GM18873 (cell line): Measurements from ENCODE around the gene JMJD4.

Experiments
- ATAC-seq: cut with Tn5 transposase; IDR thresholded peaks from one replicate; pipeline ENCODE4 v1.9.1; 2021; ENCODE audit warnings: mild to moderate bottlenecking, moderate library complexity, moderate number of reproducible peaks; ENCODE audit not compliant: unreplicated experiment, low FRiP score

JMJD4 gene

DNA sequence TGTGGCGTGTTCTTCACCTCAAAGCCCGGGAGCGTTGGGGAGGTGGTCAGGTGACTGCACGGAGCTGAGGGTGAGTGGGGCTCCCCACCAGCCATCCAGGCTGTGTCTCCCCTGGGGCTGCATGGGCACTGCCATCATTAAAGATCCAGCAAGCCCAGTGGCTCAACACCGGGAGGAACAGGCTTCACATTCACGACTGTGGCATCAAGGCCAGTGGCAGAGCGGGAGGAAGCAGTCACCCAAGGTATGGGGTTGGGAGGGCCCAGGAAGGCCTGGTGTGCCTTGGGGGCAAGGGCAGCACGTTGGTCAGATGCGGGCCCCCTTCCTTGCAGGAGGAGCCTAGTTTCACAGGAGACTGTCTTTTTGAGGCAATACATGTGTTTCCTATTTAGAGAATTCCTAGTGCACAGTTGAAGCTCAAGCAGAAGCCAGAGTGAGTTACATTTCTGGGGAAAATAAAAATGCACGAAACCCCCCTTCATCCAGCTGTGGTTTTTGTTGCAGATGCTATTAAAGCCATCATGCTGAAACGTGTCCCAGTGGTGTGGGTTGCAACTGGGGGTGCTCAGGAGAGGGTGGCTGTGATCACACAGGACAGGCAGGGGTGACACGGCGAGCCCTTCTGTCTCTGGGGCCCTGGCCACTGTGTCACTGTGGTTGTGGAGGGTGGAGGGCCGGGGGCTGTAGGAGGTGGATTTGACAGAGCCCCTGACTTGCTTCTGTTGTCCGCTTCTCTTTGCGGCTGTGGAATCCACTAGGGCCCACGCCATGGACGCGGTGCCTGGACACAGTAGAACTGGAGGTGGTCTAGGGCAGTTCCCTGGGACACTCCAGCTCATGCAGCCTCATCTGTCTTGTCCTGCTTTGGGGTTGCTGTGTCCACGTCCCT is 34.2 kb upstream of the JMJD4 start:
- no peak for ATAC-seq

DNA sequence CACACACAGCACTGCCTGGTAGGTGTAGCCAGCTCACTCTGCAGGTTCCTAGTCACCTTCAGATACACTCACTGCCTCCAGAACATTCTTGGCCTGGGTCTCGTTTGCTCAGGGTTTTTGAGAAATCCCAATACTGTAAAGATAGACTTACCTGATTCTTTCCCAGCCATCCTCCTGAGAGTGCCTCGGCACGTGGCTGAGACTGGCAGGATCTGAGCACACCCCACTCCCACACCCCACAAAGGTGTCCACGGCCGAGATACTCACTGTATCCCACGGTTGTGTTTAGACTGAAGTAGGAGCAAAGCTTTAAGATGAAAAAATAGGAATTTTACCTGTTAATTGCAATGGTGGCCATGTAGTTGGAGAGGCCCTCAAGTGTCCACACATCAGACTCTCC is 33.5 kb upstream of the JMJD4 start:
- ATAC-seq = no peak

DNA sequence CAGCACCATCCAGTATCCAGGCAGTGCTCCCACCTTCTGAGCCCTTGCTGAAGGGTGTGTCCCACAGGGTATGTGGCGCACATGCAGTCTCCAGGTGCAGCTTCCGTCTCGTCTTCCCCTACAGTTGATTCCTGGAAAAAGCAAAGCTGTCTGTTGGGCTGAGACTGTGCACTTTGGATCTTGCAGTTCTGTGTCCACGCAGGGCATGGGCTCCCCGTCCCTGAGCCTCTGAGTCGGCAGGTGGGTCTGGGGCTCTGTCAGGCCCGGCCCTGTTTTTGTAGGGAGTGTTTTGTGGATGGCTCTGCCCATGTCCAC is 33.0 kb upstream of the JMJD4 start:
- ATAC-seq = no peak

DNA sequence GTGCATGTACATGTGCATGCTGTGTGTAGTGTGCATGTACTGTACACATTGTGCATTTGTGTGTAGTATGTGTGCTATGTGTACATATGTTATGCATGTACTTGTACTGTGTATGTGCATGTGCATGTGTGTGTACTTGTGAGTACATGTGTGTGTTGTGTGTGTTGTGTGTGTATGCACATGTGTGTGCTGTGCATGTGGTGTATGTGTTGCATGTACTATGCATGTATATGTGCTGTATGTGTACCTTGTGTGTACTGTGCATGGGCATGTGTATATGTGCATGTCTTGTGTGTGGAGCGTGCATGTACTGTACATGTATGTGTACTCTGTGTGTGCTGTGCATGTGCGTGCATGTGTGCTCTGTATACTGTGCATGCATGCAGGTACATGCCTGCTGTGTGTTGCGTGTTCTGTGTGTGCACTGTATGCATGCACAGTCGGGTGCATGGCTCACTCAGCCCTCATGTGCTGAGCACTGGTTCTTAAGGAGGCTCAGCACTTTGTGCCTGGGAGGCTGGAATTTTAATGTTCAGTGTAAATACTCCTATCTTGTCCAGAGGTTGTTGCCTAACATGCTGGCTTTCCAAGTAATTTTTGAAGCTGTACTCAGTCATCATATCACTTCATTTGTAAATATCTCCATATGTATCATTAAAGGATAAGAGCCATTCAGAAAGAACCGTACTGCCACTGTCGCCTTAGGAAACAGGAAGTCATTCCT is 32.5 kb upstream of the JMJD4 start:
- ATAC-seq = no peak

DNA sequence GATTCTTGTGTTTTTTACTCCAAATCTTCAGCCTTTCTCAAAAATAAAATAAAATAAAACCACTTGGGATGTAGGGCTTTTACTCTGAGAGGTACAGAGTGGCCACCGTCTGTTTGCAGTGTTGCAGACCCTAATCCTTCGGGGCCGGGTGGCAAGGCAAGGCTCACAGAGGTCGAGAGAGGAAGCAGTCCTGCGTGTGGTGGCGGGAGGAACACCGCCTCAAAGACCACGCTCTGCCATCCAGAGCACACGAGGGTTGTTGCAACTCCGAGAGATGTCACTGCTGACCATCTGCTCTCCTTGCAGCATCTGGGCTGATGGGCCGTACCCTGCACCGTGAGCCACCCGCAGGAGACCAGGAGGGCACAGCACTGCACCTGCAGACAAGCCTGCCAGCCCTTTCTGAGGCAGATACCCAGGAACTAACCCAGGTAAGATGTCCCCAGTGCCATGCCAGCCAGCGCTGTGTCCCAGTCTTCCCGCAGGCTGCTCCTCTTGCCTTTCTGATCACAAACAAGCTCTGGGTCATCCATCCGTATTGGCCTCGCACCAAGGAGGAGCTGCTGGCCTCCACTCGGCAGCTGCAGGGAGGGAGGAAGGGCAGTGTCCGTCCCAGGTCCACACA is 31.7 kb upstream of the JMJD4 start:
- no peak for ATAC-seq

DNA sequence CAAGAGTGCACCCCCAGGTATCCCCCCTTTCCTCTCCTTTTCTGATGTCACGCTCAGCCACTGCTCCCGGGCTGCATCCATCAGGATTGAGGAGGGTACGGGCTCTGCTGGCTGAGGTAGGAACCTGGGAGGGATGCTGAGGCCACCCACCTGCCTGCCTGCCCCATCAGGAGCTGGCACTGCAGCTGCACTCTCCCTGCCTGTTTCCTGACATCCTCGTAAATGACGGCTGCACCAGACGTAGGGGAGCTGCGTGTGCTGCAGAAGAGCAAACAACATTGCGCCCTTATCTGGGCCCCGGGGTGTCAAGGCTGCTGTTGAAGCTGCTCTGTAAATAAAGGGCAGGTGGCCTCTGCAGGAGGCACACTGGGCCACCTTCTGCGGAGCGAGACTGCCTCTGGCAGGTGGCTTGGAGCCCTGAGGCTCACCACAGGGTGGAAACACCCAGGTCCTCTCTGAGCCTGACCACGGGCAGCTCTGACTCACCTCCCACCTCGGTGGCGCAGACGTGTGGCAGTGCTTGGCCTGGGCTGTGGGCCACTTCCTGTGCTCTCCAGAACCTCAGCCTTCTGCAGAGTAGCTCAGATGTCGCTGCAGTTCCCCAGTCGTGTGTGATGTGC is 31.0 kb upstream of the JMJD4 start:
- no peak for ATAC-seq

DNA sequence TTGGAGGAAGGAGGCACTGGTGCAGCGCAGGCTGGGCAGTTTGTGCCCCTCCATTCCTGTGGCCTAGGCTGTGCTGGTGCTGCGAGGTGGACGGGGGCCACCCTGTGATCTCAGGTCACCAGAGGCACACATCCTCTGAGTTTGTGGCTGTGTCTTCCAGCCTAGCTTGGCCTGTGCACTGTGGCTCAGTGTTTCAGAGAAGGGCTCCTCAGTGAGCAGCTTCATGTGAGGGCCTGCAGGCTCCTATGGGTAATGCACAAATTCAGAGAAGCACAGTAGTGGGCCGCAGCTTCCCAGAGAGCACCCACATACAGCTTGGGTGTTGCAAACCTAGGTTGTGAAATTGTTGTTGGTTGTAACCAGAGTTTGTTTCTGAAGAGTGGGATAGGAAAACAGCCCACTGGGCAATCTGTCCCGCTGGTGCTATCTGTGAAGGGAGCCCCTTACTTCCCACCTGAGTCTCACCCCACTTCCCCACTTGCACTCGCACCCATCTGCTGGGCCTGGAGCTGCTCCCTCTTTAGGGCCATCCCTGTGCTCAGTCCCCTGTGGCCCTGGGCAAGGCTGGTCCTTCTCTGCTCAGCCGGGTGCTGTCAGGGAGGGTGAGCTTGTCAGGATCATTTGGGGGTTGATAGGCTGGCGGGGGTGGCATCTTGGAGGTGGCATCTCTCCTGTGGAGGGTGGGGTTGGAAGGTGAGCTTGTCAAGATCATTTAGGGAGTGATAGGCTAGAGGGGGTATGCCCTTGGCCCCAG is 30.3 kb upstream of the JMJD4 start:
- ATAC-seq = no peak

DNA sequence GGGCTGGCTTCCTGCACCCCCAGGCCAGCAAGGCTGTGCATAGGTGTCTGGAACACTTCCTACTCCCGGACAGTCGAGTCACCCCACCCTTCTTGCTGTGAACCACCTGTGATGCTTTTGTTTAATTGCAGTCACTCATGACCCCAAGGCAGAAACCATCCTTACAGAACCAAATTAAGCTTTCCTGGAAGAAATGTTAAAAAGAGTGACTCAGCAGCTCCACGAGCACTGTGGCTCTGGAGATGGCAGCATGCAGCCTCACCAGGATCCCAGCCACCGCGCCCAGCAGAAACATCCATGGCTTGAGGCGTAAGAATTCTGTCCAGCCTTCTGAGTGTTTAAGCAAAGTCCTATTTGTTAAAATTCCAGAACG is 28.9 kb upstream of the JMJD4 start:
- no peak for ATAC-seq

DNA sequence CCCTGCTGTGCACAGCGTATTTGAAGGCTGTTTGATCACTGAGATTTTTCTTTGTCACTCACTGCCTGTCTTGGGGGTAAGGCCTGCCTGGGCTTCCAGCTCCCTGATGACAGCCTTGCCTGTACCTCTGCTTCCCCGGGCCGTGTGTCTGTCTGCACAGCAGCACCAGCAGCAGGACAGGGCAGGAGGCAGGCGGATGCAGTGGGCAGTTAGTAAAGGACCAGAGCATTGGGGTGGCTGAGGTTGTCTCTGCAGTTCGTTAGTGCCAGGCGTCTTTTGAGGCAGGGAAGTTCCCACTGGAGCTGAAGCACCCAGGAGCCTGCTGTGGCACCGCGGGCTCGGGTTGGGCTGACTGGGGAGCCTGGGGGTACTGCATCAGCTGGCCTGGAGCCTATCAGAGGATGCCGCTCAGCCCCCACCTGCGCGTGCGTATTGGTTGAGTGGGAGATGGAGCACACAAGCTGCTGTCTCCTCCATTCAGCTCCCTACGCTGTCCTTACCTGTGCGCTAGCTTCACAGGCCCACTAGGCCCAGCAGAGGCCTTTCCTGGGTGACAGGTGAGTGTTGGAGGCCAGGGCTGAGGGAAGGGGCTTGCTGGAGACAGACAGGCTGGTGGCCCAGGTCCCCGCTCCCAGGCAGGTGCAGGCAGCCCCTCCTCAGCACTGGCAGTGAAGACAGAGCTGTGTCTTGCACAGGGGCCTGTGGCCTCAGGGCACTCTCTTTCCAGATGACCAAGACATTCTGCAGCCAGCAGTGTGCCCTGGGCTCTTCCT is 28.3 kb upstream of the JMJD4 start:
- ATAC-seq = no peak

DNA sequence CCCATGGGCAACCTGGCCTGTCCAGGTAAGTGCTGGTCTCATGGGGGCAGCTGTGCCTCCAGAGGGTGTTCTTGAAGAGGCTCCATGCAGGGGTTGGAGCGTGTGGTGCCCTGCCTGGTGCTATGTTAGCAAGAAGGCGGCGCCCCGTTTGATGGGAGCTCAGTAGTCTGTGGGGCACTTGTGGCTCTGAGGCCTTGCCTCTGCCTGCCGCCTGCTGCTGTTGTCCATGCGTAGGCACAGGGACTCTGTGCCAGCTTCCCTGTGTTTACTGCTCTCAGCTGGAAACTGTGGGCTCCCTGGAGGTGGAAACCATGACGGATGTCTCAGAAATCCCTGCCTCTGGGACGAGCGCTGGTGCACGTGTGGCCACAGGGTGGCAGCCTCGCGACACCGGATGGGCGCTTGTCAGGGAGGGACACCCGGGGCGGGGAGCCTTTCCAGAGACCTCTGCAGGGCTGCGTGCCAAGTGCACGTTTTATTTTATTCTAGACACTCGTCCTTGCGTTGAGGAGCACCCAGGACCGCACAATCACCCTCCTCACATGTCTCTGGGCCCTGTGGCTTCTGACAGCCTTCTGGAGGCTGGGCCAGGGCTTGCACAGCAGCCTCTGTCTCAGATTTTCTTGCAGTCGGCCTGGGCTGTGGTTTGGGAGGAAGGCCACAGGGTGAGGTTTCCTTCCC is 27.3 kb upstream of the JMJD4 start:
- peak; percentile 63 for ATAC-seq

DNA sequence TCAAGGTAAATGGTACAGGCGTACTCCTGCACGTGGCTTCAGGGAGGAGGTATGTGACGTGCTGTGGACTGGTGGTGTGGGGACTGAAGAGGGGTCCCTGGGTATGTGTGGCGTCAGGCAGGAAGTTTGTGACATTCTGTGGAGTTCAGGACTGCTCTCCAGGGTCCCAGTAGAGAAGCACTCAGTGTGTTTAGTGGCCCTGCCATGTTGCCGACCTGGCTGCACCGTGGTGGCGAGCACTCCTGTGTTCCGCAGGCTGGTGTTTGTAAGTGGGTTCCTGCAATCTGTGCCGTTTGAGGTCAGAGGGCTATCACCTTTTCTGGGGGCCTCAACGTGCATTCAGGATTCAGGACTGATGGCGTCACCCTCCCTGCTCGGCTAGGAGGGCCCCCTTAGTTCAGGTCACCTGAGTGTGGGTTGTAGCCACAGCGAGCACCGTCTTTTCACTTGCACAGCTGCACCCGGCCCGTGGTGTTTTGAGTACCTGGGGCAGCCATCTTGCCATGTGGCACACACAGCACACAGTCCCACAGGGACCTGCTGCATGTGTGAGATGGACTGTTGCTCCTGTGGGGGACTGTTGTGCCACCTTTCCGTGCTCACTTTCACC is 26.6 kb upstream of the JMJD4 start:
- no peak for ATAC-seq

DNA sequence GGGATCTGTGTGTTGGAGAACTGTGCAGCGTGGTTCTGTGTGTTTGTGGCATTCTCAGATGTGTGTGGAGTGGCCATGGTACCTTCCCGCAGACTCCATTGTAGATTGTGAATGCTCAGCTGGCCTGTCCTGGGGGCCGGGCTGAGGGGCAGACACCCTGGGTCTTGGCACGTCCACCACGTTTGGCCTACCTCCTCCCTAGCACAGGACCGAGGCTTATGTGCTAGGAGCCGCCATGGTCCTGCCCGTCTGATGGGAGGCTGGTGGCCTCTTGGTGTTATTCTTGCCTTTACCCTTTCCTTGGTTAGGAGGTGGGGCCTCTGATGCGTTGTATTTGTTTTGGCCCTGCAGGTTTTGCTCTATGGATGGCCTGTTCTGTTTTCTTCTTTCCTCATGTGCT is 25.3 kb upstream of the JMJD4 start:
- ATAC-seq = no peak

DNA sequence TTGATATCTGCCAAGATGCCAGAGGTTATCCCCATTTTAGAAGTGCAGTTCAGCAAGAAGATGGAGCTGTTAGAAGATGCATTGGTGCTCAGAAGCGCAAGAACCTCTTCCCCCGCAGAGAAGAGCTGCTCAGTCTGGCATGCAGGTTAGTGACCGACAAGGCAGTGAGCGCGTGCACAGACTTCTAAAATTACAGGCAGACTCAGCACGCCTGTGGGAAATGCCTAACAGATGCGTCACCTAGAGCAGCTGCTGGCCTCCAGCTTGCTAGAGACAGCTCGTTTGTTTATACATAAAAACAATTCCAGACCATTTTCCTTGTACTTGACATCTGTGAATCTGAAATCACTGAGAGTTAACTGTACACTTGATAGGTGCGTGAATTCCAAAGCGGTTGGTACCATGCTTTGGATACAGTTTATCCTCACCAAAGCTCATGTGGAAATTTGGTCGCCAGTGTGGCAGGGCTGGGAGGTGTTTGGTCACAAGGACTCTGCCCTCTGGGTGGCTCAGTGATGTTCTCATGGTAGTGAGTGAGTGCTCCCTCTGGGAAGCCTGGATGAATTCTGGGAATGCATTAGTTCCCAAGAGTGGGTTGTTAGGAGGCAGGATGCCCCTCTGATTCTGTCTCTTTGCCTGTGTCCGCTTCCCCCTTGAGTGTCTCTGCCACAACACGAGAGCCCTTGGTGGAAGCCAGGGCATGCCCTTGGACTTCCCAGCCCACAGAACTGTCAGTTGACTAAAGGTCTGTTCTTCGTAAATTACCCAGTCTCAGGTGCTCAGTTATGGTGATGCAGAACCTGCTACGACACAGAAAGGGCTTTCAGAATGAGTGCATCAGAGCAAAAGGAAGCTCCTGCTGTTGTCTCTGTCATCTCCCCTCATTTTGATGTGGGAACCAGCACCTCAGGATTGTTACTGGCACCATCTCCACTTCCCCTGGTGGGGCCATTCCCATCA is 24.5 kb upstream of the JMJD4 start:
- ATAC-seq = no peak

DNA sequence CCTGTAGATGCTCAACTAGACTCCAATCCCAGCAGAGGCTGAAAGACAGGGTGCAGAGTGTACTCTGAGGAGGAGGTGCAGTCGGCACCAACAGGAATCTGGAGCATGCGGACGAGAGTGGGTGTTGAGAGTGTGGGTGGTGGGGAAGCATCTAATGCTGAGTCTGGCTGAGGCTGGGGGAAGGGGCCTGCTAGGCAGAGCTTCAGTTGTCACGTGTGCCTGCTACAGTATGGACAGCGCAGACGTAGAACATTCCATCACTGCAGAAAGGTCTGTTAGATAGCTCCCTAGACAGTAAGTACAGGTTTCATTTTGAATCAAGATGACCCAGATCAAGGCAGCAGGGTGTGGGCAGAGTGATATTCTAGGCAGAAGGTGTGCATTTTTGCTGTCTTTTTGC is 23.3 kb upstream of the JMJD4 start:
- ATAC-seq = no peak

DNA sequence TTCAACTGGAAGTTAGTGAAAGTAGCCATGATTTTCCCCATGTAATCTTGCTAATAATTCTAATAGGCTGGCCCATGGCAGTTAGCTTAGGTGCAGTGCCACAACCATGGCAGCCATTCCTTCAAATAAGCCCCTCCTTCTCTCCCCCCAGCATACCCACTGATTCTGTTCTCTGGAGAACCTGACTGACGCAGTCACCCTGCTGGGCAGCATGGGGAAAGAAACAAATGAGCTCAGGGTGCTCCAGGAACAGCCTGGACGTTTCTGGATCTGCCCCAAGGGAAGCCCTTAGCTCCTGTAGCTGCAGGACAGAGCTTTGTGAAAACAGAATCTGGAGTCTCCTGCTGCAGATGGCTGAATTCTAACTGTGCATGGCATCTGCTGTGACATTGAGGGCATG is 22.7 kb upstream of the JMJD4 start:
- ATAC-seq = no peak

DNA sequence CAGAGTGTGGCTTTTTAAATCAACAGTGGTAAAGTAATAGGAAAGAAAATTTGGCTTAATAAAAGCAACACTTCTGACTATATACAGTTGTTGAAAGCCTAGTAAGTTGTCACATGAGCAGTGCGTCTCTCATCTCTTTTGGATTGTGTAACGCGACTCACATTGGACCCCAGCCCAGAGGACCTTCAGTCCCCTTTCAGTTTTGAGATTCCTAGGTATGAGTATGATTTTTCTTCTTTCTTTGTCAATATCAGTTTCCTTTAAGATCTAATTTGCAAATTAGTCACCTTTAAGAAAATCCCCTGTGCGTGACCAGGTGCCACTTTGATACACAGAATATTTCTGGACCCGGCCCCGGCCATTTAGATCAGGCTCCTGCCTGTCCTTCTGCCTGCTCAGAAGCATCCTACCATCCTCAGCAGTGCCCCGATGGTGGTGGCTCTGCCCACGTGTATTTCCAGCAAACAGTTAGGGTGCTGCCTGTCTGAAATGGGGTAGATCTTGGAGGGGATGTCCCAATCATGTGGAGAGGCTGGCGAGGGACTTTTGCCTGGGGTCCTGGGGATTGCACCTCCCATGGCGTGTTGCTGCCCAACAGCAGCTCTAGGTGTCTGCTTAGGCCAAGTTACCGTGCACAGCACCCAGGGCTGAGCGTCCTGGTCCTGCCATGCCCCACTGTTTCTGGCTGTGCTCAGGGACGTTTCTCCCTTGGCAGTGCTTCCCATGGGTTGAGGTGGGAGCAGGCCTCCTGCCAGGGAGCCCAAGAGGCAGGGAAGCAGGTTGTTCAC is 21.3 kb upstream of the JMJD4 start:
- no peak for ATAC-seq

DNA sequence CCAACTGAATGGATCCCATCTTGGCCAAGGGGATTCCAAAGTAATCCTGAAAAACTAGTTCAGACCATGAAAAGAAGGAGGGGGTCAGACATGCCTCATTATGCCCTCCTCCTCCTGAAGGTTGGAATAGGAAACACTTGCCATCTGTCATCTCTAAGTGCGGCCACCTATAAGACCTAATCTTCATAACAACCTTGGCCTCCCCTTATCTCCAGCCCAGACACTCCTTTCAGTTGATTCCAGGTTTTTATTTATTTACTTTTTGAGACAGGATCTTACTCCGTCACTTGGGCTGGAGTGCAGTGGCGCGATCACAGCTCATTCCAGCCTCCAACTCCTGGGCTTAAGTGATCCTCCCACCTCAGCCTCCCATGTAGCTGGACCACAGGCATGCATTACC is 19.9 kb upstream of the JMJD4 start:
- ATAC-seq = no peak
